ENCODE results near the gene DPM2.

Gene DPM2

DNA sequence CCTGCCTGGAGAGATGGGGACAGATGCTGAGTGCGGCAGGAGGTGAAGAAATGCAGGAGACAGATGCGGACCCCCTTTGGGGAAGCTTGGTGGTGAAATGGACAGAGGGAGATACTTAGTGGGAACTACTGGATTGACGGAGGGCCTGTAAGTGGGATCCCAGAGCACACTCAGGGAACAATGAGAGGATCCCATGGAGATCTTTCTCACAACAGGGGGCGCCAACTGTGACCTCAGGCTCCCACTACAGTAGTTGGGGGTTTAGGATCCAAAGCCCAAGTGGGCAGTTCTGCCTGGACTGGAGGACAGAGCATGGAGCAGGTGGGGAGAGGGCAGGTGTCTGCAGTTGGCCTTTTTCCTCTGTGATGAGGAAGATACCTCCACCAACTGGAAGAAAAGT, 3.4 kb downstream of the DPM2 start:
- DNase-seq: no peak

GRCh38 chr9:127931092-127931881, 6.4 kb downstream of the DPM2 start:
- DNase-seq: peak; percentile 88

DNA sequence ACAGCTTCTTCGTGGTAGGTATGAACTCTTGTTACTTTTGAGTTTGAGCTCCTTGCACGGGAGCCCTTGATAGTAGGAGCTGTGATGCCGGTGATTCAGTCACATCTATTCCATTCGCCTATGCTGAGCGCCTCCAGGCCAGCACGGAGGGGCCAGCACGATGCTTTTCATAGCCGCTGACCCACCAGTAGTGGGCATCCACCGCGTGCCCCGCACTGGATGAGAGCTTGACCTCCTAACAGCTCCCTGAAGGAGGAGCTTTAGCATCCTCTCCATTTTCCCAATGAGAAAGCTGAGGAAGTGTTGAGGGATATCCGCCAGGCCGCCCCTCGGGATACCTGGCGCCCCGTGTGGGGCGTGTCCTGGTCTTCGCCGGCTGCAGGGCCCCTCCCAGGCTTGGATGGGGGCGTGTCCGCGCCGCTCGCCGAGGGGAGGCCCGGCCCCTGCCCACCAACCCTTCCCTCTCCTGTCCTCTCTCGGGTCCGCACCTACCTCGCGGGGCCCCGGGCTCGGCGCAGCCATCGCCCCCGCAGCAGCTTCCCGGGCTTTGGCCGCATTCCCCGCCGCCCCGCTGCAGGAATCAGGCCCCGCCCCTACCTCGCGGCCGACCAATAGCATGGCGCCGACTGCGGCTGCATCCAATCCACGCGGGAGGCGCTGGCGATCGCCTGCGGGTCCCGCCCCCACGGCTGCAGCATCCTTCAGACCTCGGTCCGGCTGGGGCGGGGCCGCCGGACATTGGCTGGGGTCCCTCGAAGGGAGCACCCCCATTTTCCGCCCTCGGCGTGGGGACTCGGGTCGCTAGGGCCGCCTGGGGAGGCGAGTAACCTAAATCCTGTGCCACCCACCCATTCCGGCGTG, 7.2 kb downstream of the DPM2 start, which contains the start of gene PIP5KL1:
TSS of gene PIP5KL1 (minus strand) at position 547 of the 861 bp plus-strand sequence. CDS start at position 522, 25 bp downstream.
- DNase-seq: peak; percentile 95

- DNase-seq: no peak
Measured at GRCh38 chr9:127929625-127929979, 8.1 kb downstream of the DPM2 start.

- DNase-seq: no peak
Measured at GRCh38 chr9:127928676-127929624, 8.7 kb downstream of the DPM2 start.

DNA sequence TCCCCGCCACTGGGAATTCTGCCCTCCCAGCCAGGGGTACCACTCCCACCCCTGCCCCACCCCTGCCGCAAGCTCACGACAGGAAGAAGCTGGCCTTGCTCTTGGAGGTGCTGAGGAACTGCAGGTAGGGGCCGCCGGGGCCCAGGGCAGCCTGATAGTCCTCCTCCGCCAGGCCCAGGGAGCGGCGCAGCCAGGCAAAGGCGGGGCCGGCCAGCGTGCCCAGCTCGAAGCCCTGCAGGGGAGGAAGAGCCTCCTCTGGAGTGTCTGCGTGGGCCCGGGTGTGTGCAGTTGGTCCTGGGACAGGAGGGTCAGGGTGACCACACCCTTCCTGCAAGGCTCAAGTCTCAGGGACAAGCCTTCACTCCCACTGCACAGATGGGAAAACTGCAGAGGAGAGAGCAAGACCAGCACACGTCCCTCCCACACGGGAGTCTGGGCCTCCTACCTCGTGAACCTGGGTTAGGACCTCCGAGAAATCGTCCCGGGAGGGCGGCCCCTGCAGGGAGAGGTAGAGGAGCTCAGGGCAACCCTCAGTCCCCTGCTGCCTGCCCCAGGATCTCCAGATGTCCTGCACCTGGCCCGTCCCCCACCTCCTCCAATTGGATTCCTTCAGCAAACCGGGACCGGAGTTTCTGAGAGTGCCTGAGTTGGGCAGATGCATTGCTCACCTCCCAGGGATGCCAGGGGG, 9.5 kb downstream of the DPM2 start:
- peak; percentile 69 for DNase-seq

DNA sequence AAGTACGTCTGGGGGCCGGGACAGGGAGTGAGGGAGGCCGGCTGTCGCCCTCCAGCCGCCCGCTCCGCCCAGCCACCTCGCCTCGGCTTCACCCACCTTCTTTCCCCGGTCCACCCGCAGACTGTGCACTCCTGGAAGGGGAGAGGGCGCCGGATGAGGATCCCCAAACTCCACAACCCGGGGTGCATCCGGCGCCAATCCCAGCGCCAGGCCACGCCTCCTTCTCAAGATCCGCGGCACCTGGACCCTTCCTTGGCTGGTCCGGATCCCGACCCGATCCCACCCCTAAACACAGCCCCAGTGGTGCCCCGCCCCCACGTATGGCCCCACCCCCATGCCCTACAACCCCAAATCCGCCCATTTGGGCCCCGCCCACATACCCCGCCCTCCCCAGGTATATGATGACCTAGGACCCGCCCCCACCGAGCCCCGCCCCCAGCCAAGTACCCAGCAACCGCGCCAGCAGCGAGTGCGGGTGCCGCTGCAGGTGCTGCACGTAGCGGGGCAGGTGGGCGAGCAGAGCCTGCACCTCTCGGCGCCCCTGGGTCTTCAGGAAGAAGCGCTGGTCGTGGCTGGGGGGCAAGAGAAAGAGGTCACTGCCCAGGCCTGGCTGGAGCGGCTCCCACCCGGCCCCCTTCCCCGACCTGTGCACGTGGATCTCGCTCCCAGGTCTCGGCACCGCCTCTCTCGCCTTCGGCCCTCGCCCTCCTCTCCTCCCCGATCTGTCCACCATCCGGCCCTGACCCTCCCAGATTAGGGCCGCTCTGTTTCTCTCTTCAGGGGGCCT, 10.3 kb downstream of the DPM2 start:
- DNase-seq: peak; percentile 81

GRCh38 chr9:127926906-127927200, 10.8 kb downstream of the DPM2 start:
- no peak for DNase-seq

DNA sequence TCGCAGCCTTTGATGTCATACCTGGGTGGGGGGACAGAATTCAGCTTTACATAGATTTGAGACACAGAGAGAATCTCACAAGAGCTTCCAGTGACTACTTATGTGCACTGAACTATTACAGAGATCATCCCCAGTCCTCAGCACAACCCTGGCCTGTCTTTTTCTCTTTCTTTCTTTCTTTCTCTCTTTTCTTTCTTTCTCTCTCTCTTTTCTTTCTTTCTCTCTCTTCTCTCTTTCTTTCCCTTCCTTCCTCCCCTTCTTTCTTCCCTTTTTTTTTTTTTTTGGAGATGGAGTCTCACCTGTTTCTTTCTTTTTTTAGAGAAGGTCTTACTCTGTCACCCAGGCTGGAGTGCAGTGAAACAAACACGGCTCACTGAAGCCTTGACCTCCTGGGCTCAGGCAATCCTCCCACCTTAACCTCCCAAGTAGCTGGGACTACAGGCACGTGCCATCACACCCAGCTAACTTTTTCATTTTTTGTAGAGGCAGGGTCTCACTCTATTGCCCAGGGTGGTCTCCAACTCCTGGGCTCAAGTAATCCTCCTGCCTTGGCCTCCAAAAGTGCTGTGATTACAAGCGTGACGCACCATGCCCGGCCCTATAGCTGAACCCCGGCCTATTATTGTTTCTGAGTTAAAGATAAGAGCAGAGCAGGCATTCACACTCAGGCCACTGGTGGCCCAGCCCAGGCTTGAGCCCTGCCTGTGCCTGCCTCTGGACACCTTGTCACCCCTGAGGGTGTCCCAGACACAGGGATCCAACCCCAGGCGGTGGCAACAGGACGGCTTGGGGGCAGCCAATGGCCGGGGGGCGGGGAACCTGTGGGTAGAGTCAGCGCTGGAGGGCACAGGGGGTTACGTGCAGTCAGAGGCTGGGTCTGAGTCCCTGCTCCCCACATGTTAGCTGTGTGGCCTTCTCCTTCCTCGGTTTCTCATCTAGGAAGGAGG, 11.4 kb downstream of the DPM2 start:
- DNase-seq: no peak

- no peak for DNase-seq
Measured at GRCh38 chr9:127924736-127925444, 12.8 kb downstream of the DPM2 start.

DNA sequence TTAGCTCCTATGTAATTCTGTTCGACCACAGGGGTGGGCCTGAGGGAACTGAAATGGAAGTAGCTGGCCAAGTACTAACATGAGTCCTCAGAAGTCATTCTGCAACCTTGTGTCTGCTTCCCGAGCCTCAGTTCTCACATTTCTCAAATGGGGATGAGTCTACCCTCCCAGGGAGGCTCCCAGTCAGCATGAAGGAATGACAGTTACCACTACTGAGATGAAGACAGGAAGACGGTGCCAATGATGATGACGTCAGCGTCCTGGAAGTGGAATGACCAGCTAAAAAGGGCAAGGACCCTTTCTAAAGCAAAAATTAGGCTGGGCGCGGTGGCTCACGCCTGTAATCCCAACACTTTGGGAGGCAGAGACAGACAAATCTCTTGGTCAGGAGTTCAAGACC, 13.9 kb downstream of the DPM2 start:
- no peak for DNase-seq

DNA sequence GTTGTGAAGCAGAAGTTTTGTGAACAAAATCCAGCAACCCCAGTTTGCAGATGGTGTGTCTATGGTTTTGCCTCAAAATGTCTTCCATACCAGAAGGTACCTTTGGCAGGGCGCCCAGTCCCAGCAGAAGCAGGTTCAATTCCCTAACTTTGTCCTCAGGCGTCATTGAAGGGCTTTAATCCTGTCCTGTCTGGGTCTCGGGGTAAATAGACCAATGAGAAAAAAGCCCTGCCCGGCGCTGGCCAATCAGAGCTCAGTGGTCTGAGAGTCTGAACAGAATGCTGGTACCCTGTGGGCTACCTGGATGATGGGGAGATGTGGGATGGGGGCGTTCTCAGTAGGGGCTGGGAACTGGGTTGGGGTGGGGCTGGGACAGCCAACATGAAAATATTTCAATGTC, 14.6 kb downstream of the DPM2 start:
- DNase-seq: peak; percentile 87

GRCh38 chr9:127921557-127922120, 16.0 kb downstream of the DPM2 start:
- peak; percentile 71 for DNase-seq

DNA sequence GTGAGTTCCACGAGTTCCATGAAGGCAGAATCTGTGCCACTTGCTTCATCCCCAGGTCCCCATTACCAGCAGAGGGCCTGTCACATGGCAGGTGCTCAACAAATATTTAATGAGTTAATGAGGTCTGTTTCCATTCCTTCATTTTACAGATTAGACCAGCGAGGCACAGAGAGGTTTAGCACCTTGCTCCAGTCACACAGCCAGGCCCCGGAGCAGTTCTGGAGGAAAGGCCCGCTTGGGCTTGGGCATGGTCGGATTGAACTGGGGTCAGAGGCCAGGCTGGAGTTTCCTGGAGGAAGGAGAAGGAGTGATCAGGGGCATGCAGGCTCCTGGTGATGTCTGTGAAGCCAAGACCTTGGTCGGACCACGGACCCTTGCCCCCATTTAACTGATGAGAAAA, 16.9 kb downstream of the DPM2 start:
- no peak for DNase-seq

GRCh38 chr9:127919253-127919815, 18.3 kb downstream of the DPM2 start:
- DNase-seq: no peak

- no peak for DNase-seq
Measured at GRCh38 chr9:127918183-127919107, 19.2 kb downstream of the DPM2 start.

- DNase-seq: no peak
Measured at GRCh38 chr9:127917603-127918002, 20.1 kb downstream of the DPM2 start.

Measured in NCI-H69 (cell line).